HCT116 (cell line): Measurements from ENCODE around the gene LKAAEAR1. TPM values are rescaled to one million over a fixed set of nuclear protein-coding genes. Genes with fewer than 3 reads are reported as not detected.
"Not testable (repeated sequence)": the region's sequence is repeated elsewhere in the genome, so short reads cannot be mapped to it uniquely, and the experiment has no call there.

Experiments used
- ATAC-seq: fragments of 200-7000 bp; cut with Tn5 transposase; 2 replicates; pipeline ENCODE4 v1.9.1; 2020; ENCODE audit warnings: mild to moderate bottlenecking, moderate library complexity
- BruUV-seq: library from RNA; stranded (reverse); fragments of 400-500 nt; replicated peaks from 2 replicates; lab custom pipeline; 2021; lab: Mats Ljungman, UMichigan
- CTCF ChIA-PET: fragments of 300-600 bp; sonication (Branson Sonifier 250); formaldehyde crosslinking; loops from one replicate; lab custom pipeline; 2021; ENCODE audit warnings: antibody characterized with exemption; lab: Charles Lee
- POLR2A ChIA-PET: fragments of 300-600, 350-600 bp; sonication (Branson Sonifier 250); formaldehyde crosslinking; loops from one replicate; lab custom pipeline; 2021; ENCODE audit warnings: antibody characterized with exemption; lab: Charles Lee
- RAD21 ChIA-PET, 2 experiments: fragments of 300-600 bp; sonication (Branson Sonifier 250); formaldehyde crosslinking; loops; one replicate each; lab custom pipeline; 2023; ENCODE audit warnings: low total read pairs in 2 of 2; ENCODE audit not compliant: uncharacterized antibody in 2 of 2, unreplicated experiment in 2 of 2, low non-redundant PET in 1 of 2; lab: Charles Lee
- DNase-seq: peaks from one replicate; pipeline ENCODE4 v3.0.0-alpha.2; 2010; ENCODE audit warnings: low read depth, low spot score
- H2AFZ ChIP-seq: fragments of 200-600 bp; shearing (Covaris generic), sonication (generic); 2 replicates; pipeline ENCODE4 v1.6.1; 2017; ENCODE audit warnings: low read depth, mixed run types, mixed read lengths, antibody characterized with exemption, low read length; ENCODE audit not compliant: poor library complexity, severe bottlenecking
- H3K27ac ChIP-seq: 2 replicates; pipeline ENCODE4 v1.5.1; 2012; ENCODE audit warnings: low read depth, low read length
- H3K27me3 ChIP-seq: fragments of 200-600 bp; sonication (generic); 2 replicates; pipeline ENCODE4 v1.6.1; 2016; ENCODE audit warnings: mixed run types, low read length, mixed read lengths; ENCODE audit not compliant: insufficient read depth
- H3K36me3 ChIP-seq, 2 experiments: fragments of 200-500 bp in 1 of 2; fragments of 200-600 bp in 1 of 2; sonication (Bioruptor generic) in 1 of 2; sonication (generic) in 1 of 2; 2 replicates each; pipeline versions ENCODE4 v1.5.1 to v1.6.1; 2014 to 2016; ENCODE audit warnings: low read length in 2 of 2, inconsistent platforms in 1 of 2, mixed read lengths in 1 of 2, mixed run types in 1 of 2; ENCODE audit not compliant: insufficient read depth in 2 of 2, control insufficient read depth in 1 of 2
- H3K4me1 ChIP-seq, 2 experiments: fragments of 200-600 bp in 1 of 2; sonication (generic) in 1 of 2; 2 replicates each; pipeline versions ENCODE4 v1.5.1 to v1.6.1; 2012 to 2017; ENCODE audit warnings: low read length in 2 of 2, inconsistent platforms in 1 of 2, mild to moderate bottlenecking in 1 of 2, mixed read lengths in 1 of 2, mixed run types in 1 of 2, moderate library complexity in 1 of 2; ENCODE audit not compliant: insufficient read depth in 2 of 2, control insufficient read depth in 1 of 2
- H3K4me2 ChIP-seq: fragments of 200-600 bp; sonication (generic); 2 replicates; pipeline ENCODE4 v1.6.1; 2017; ENCODE audit warnings: mixed run types, low read length, mixed read lengths
- H3K4me3 ChIP-seq, 2 experiments: fragments of 200-600 bp in 1 of 2; sonication (generic) in 1 of 2; replicated peaks in 1 of 2; 2 replicates each; pipeline ENCODE4 v1.5.1; 2011 to 2016; ENCODE audit warnings: low read length in 2 of 2, control low read depth in 1 of 2, low read depth in 1 of 2, mild to moderate bottlenecking in 1 of 2, mixed read lengths in 1 of 2, mixed run types in 1 of 2
- H3K79me2 ChIP-seq: fragments of 200-600 bp; sonication (generic); 2 replicates; pipeline ENCODE4 v1.6.1; 2017; ENCODE audit warnings: mild to moderate bottlenecking, mixed run types, low read length, moderate library complexity, mixed read lengths; ENCODE audit not compliant: insufficient read depth
- H3K9ac ChIP-seq: fragments of 200-600 bp; sonication (generic); 2 replicates; pipeline ENCODE4 v1.6.1; 2016; ENCODE audit warnings: low read length, mixed read lengths
- H3K9me2 ChIP-seq: fragments of 200-600 bp; sonication (generic), shearing (Covaris generic); 2 replicates; pipeline ENCODE4 v1.6.1; 2017; ENCODE audit warnings: mixed run types, mild to moderate bottlenecking, moderate library complexity; ENCODE audit not compliant: insufficient read depth
- H3K9me3 ChIP-seq, 2 experiments: fragments of 200-500 bp in 1 of 2; fragments of 200-600 bp in 1 of 2; sonication (Bioruptor generic) in 1 of 2; sonication (generic) in 1 of 2; 2 replicates each; pipeline ENCODE4 v1.6.1; 2014 to 2017; ENCODE audit warnings: low read length in 2 of 2, mixed read lengths in 2 of 2, inconsistent platforms in 1 of 2, low read depth in 1 of 2, mild to moderate bottlenecking in 1 of 2, mixed run types in 1 of 2, moderate library complexity in 1 of 2; ENCODE audit not compliant: control insufficient read depth in 1 of 2, insufficient read depth in 1 of 2
- H4K20me1 ChIP-seq: fragments of 200-600 bp; sonication (generic), shearing (Covaris generic); 2 replicates; pipeline ENCODE4 v1.6.1; 2017; ENCODE audit warnings: mixed run types, mild to moderate bottlenecking, moderate library complexity; ENCODE audit not compliant: insufficient read depth
- ATF3 ChIP-seq: IDR thresholded peaks from 2 replicates; pipeline ENCODE4 v1.6.1; 2012
- CBX3 ChIP-seq: IDR thresholded peaks from 2 replicates; pipeline ENCODE4 v1.6.1; 2012; ENCODE audit warnings: low read depth
- EGR1 ChIP-seq: IDR thresholded peaks from 2 replicates; pipeline ENCODE4 v1.6.1; 2012; ENCODE audit warnings: low read depth
- EZH2 ChIP-seq: fragments of 200-600 bp; sonication (generic); IDR thresholded peaks from 2 replicates; pipeline ENCODE4 v1.6.1; 2017; ENCODE audit warnings: antibody characterized with exemption, mixed run types
- EZH2phosphoT487 ChIP-seq: fragments of 200-600 bp; IDR thresholded peaks from 2 replicates; pipeline ENCODE4 v1.6.1; 2018; ENCODE audit warnings: antibody characterized with exemption, borderline replicate concordance
- JUND ChIP-seq: IDR thresholded peaks from 2 replicates; pipeline ENCODE4 v1.6.1; 2012
- ZNF274 ChIP-seq: fragments of 200-500 bp; sonication (Bioruptor generic); IDR thresholded peaks from 2 replicates; pipeline ENCODE4 v1.6.1; 2014; ENCODE audit warnings: mild to moderate bottlenecking, low read depth, low read length, inconsistent platforms
- intact Hi-C: fragments of 100-400 bp; cut with micrococcal nuclease; formaldehyde crosslinking; loops from 2 replicates; pipeline ENCODE4 v1.10.0; 2022
- total RNA-seq: library from RNA; stranded (reverse); gene quantifications from one replicate; pipeline ENCODE4 v1.2.1, GENCODE V29; 2021; ENCODE audit not compliant: unreplicated experiment

LKAAEAR1 gene
- total RNA-seq, 1 experiment from 2014 or later = not detected

- H2AFZ ChIP-seq, BruUV-seq, H3K9me2 ChIP-seq, RAD21 ChIA-PET, H3K9me3 ChIP-seq, H3K27me3 ChIP-seq, H3K4me2 ChIP-seq, H3K9ac ChIP-seq, H4K20me1 ChIP-seq, DNase-seq, H3K4me3 ChIP-seq, H3K4me1 ChIP-seq, H3K36me3 ChIP-seq, ATAC-seq, intact Hi-C loops, H3K27ac ChIP-seq, H3K79me2 ChIP-seq: not testable (repeated sequence)
- POLR2A ChIA-PET = interaction anchor here (0.7 kb wide), 1 partner anchor 36 kb away, joined by 4 read pairs; no protein-coding TSS in a partner anchor
- CTCF ChIA-PET = interaction anchor here (1.1 to 1.7 kb wide), 2 partner anchors 21 to 585 kb away, joined by 3 to 6 read pairs; partner anchors contain the start of gene PTK6
These were observed 38.7 kb upstream of the LKAAEAR1 start for GRCh38 chr20:64122927-64123326.

- no TSS peak for BruUV-seq
- ChIA-PET CTCF (interaction anchor here (1.3 to 1.7 kb wide), 2 partner anchors 19 to 38 kb away, joined by 5 to 6 read pairs; no protein-coding TSS in a partner anchor), POLR2A (interaction anchor here (0.7 kb wide), 1 partner anchor 491 kb away, joined by 3 read pairs; no protein-coding TSS in a partner anchor), RAD21 (interaction anchor here in 1 of 2 experiments (1.0 kb wide), 1 partner anchor 38 kb away, joined by 3 read pairs; no protein-coding TSS in a partner anchor)
- ATAC-seq (no peak), DNase-seq (no peak)
- Histone ChIP-seq H3K36me3 (no peaks in the 10 kb centered on the region), H3K4me2 (no peak overlapping the region), H3K4me3 (no peak overlapping the region), H4K20me1 (no peaks in the 10 kb centered on the region), H3K9me2 (no peaks in the 10 kb centered on the region), H3K4me1 (peaks cover 0 to 8% of the 10 kb centered on the region in 2 experiments; a peak in 2 of 4 replicates), H3K9me3 (no peaks in the 10 kb centered on the region), H2AFZ (no peak overlapping the region), H3K27ac (no peak overlapping the region), H3K79me2 (no peaks in the 10 kb centered on the region), H3K9ac (no peak overlapping the region), H3K27me3 (no peaks in the 10 kb centered on the region)
- intact Hi-C loops = loop anchor here (2.0 kb wide), 1 partner anchor 141 kb away; the partner anchor contains the start of gene PRPF6
- TF ChIP-seq EGR1 = no peak
- no peak for TF ChIP-seq EZH2
- no peak for TF ChIP-seq CBX3
- TF ChIP-seq JUND = no peak
- TF ChIP-seq ATF3 = no peak
- no peak for TF ChIP-seq EZH2phosphoT487
- no peak for TF ChIP-seq ZNF274
These were observed 37.4 kb upstream of the LKAAEAR1 start for GRCh38 chr20:64121586-64121985.
